GM06990 (cell line): Measurements from ENCODE around the gene CCBE1.
A peak's percentile ranks its signal among the peaks of the same experiment; 100 is the strongest.

Experiments used
- DNase-seq: peaks from one replicate; pipeline ENCODE4 v3.0.0-alpha.2; 2011; ENCODE audit not compliant: insufficient read length; ENCODE audit errors: extremely low read depth
- H3K27me3 ChIP-seq: replicated peaks from 2 replicates; pipeline ENCODE4 v1.6.0; 2011; ENCODE audit warnings: low read length; ENCODE audit not compliant: control insufficient read depth, insufficient read depth
- H3K36me3 ChIP-seq: 2 replicates; pipeline ENCODE4 v1.5.1; 2011; ENCODE audit warnings: low read length; ENCODE audit not compliant: control insufficient read depth, insufficient read depth
- H3K4me3 ChIP-seq: replicated peaks from 2 replicates; pipeline ENCODE4 v1.5.1; 2011; ENCODE audit warnings: low read depth, mild to moderate bottlenecking, control low read depth, low read length
- CTCF ChIP-seq: IDR thresholded peaks from 2 replicates; pipeline ENCODE4 v1.5.1; 2011; ENCODE audit warnings: low read length, control low read depth, mild to moderate bottlenecking, inconsistent platforms; ENCODE audit not compliant: insufficient read depth, poor library complexity, severe bottlenecking

The CCBE1 gene

GRCh38 chr18:59402432-59403090 lies 294.7 kb downstream of the CCBE1 start:
- peak; percentile 95 for TF ChIP-seq CTCF
- H3K36me3 ChIP-seq = no peaks in the 10 kb centered on the region
- H3K4me3 ChIP-seq = no peak overlapping the region
- peak; percentile 47 for DNase-seq
- H3K27me3 ChIP-seq = no peaks in the 10 kb centered on the region

- no peaks in the 10 kb centered on the region for H3K36me3 ChIP-seq
- H3K4me3 ChIP-seq = no peak overlapping the region
- no peaks in the 10 kb centered on the region for H3K27me3 ChIP-seq
- TF ChIP-seq CTCF = no peak
- DNase-seq = no peak
These were observed 296.8 kb downstream of the CCBE1 start for GRCh38 chr18:59400407-59400806.

GRCh38 chr18:59395226-59396175 lies 301.7 kb downstream of the CCBE1 start:
- Histone ChIP-seq H3K4me3 (no peak overlapping the region), H3K27me3 (no peaks in the 10 kb centered on the region), H3K36me3 (no peaks in the 10 kb centered on the region)
- no peak for TF ChIP-seq CTCF
- DNase-seq = no peak

- Histone ChIP-seq H3K36me3 (no peaks in the 10 kb centered on the region), H3K27me3 (no peaks in the 10 kb centered on the region), H3K4me3 (no peak overlapping the region)
- TF ChIP-seq CTCF = no peak
- no peak for DNase-seq
These were observed 303.8 kb downstream of the CCBE1 start for GRCh38 chr18:59393381-59393780.

GRCh38 chr18:59388817-59389216 lies 308.4 kb downstream of the CCBE1 start:
- H3K36me3 ChIP-seq = no peaks in the 10 kb centered on the region
- TF ChIP-seq CTCF = no peak
- H3K4me3 ChIP-seq = no peak overlapping the region
- H3K27me3 ChIP-seq = no peaks in the 10 kb centered on the region
- DNase-seq = no peak
